Liver (tissue), 9 donors: ENCODE data around the gene CARD11. TPM values are rescaled to one million over a fixed set of nuclear protein-coding genes. Genes with fewer than 3 reads are reported as not detected.
"Not testable (repeated sequence)": the region's sequence is repeated elsewhere in the genome, so short reads cannot be mapped to it uniquely, and the experiment has no call there.

Experiments used
- DNase-seq: peaks from one replicate; pipeline ENCODE4 v3.0.0-alpha.2; 2017; ENCODE audit warnings: low spot score
- H3K27ac ChIP-seq, 2 donors: one replicate each; pipeline ENCODE4 v1.7.0; 2013; ENCODE audit warnings: inconsistent platforms in 2 of 2, low read length in 2 of 2, control low read depth in 1 of 2, low read depth in 1 of 2, mild to moderate bottlenecking in 1 of 2
- H3K27me3 ChIP-seq, 4 donors: one replicate each; pipeline versions ENCODE4 v1.6.1 to v1.7.0; 2013; ENCODE audit warnings: low read length in 3 of 4, inconsistent platforms in 1 of 4, mild to moderate bottlenecking in 1 of 4, moderate library complexity in 1 of 4; ENCODE audit not compliant: control insufficient read depth in 4 of 4, insufficient read depth in 4 of 4
- H3K36me3 ChIP-seq, 4 donors: one replicate each; pipeline versions ENCODE4 v1.6.1 to v1.7.0; 2013; ENCODE audit warnings: low read length in 3 of 4, mild to moderate bottlenecking in 3 of 4, low read depth in 1 of 4, moderate library complexity in 1 of 4; ENCODE audit not compliant: control insufficient read depth in 4 of 4, insufficient read depth in 3 of 4
- H3K4me1 ChIP-seq, 4 donors: one replicate each; pipeline versions ENCODE4 v1.6.1 to v1.7.0; 2013; ENCODE audit warnings: low read length in 3 of 4, mild to moderate bottlenecking in 3 of 4, moderate library complexity in 1 of 4; ENCODE audit not compliant: control insufficient read depth in 4 of 4, insufficient read depth in 4 of 4
- H3K4me3 ChIP-seq, 3 donors: one replicate each; pipeline versions ENCODE4 v1.6.1 to v1.7.0; 2013; ENCODE audit warnings: low read length in 3 of 3, control low read depth in 1 of 3, low read depth in 1 of 3, mild to moderate bottlenecking in 1 of 3
- H3K9ac ChIP-seq, 2 donors: one replicate each; pipeline ENCODE4 v1.7.0; 2013; ENCODE audit warnings: low read length in 2 of 2, mild to moderate bottlenecking in 2 of 2, moderate library complexity in 2 of 2, control low read depth in 1 of 2, low read depth in 1 of 2
- H3K9me3 ChIP-seq, 4 donors: one replicate each; pipeline versions ENCODE4 v1.6.1 to v1.7.0; 2013; ENCODE audit warnings: low read length in 3 of 4; ENCODE audit not compliant: control insufficient read depth in 4 of 4
- EGR1 ChIP-seq, 2 donors: IDR thresholded peaks; 2 replicates each; pipeline ENCODE4 v1.6.1; 2016 to 2018; ENCODE audit warnings: antibody characterized with exemption in 2 of 2, low read depth in 2 of 2
- FOXA1 ChIP-seq: IDR thresholded peaks from 2 replicates; pipeline ENCODE4 v1.6.1; 2016; ENCODE audit warnings: antibody characterized with exemption
- FOXA2 ChIP-seq: IDR thresholded peaks from 2 replicates; pipeline ENCODE4 v1.6.1; 2016; ENCODE audit warnings: antibody characterized with exemption
- GABPA ChIP-seq, 2 donors: IDR thresholded peaks in 1 of 2; conservative IDR thresholded peaks in 1 of 2; 2 replicates each; pipeline ENCODE4 v1.6.1; 2016; ENCODE audit warnings: antibody characterized with exemption in 2 of 2, mild to moderate bottlenecking in 1 of 2, moderate library complexity in 1 of 2
- HNF4A ChIP-seq, 2 donors: conservative IDR thresholded peaks; 2 replicates each; pipeline ENCODE4 v1.6.1; 2016; ENCODE audit warnings: antibody characterized with exemption in 2 of 2, mild to moderate bottlenecking in 2 of 2
- HNF4G ChIP-seq: IDR thresholded peaks from 2 replicates; pipeline ENCODE4 v1.6.1; 2016; ENCODE audit warnings: antibody characterized with exemption
- JUND ChIP-seq, 2 donors: IDR thresholded peaks; 2 replicates each; pipeline ENCODE4 v1.6.1; 2016; ENCODE audit warnings: antibody characterized with exemption in 2 of 2
- RAD21 ChIP-seq, 2 donors: IDR thresholded peaks; 2 replicates each; pipeline ENCODE4 v1.6.1; 2016; ENCODE audit warnings: antibody characterized with exemption in 2 of 2, mild to moderate bottlenecking in 2 of 2
- RXRA ChIP-seq, 2 donors: IDR thresholded peaks; 2 replicates each; pipeline ENCODE4 v1.6.1; 2017 to 2018; ENCODE audit warnings: antibody characterized with exemption in 2 of 2, mild to moderate bottlenecking in 1 of 2
- SP1 ChIP-seq: IDR thresholded peaks from 2 replicates; pipeline ENCODE4 v1.6.1; 2018; ENCODE audit warnings: antibody characterized with exemption, mild to moderate bottlenecking
- TAF1 ChIP-seq: conservative IDR thresholded peaks from 2 replicates; pipeline ENCODE4 v1.6.1; 2016; ENCODE audit warnings: antibody characterized with exemption, mild to moderate bottlenecking
- YY1 ChIP-seq: IDR thresholded peaks from 2 replicates; pipeline ENCODE4 v1.6.1; 2016; ENCODE audit warnings: antibody characterized with exemption, mild to moderate bottlenecking
- ZBTB33 ChIP-seq: IDR thresholded peaks from 2 replicates; pipeline ENCODE4 v1.6.1; 2016; ENCODE audit warnings: antibody characterized with exemption
- WGBS: extraction: QIAGEN DNeasy Blood & Tissue Kit; methylation state at CpG from one replicate; pipeline ENCODE4 v1.1.7; 2013; 5-methylcytosine and 5-hydroxymethylcytosine counted together
- polyA plus RNA-seq, 2 donors: library from polyadenylated mRNA; stranded (reverse) in 1 of 2; unstranded in 1 of 2; fragments of 200-250 nt in 1 of 2; fragments of >200 nt in 1 of 2; fragmentation: Nextera tagmentation in 1 of 2; extraction: Ambion mirVana in 1 of 2; gene quantifications; one replicate each; pipeline versions ENCODE4 v1.2.1 to v1.2.3, GENCODE V29; 2013 to 2015
- total RNA-seq, 2 donors: library from RNA; depleted of rRNA; stranded (reverse); fragments of >200 nt; gene quantifications; one replicate each; pipeline ENCODE4 v1.2.3, GENCODE V29; 2014
- TF ChIP-seq, protein P1 (sequence below): IDR thresholded peaks from 2 replicates; pipeline ENCODE4 v1.6.1; 2016; ENCODE audit warnings: antibody characterized with exemption
- TF ChIP-seq, protein P2 (sequence below): IDR thresholded peaks from 2 replicates; pipeline ENCODE4 v1.6.1; 2016; ENCODE audit warnings: antibody characterized with exemption
- TF ChIP-seq, protein P3 (sequence below): fragments of 150-350 bp; IDR thresholded peaks from 2 replicates; pipeline ENCODE4 v1.5.1; 2017; ENCODE audit warnings: improper control_type of control experiment, low read depth, low read length; ENCODE audit not compliant: missing input control
- TF ChIP-seq, protein P4 (sequence below): IDR thresholded peaks from 2 replicates; pipeline ENCODE4 v1.6.1; 2016; ENCODE audit warnings: antibody characterized with exemption, mild to moderate bottlenecking
- donor health status: healthy.
- donor health status: healthy.
- donor health status: healthy.
- donor health status: healthy.
- donor health status: healthy.

The CARD11 gene
- total and polyA plus RNA-seq, 4 donors, result 0.42 to 1.3 (median 0.83) TPM

GRCh38 chr7:3039787-3040186 is 3.9 kb downstream of the CARD11 start:
- no peaks in the 10 kb centered on the region for H3K36me3 ChIP-seq
- DNase-seq, result no peak
- H3K27me3 ChIP-seq, result peaks cover 0 to 4% (median 0%) of the 10 kb centered on the region in 4 donors
- H3K9me3 ChIP-seq, result no peaks in the 10 kb centered on the region
- H3K9ac ChIP-seq, result no peak overlapping the region
- no peak overlapping the region for H3K4me3 ChIP-seq
- WGBS, result 90% methylated on average over 9 of the region's 9 CpGs
- H3K27ac ChIP-seq, result no peak overlapping the region
- no peak for TF ChIP-seq HNF4A (conservative IDR thresholded peaks at IDR 0.05)
- no peak for TF ChIP-seq JUND (IDR thresholded peaks at IDR 0.05)
- TF ChIP-seq FOXA2, result no peak
- TF ChIP-seq EGR1 (IDR thresholded peaks at IDR 0.05; ENCODE audit: low read depth in 2 of 2), result no peak
- TF ChIP-seq GABPA (IDR thresholded peaks at IDR 0.05 in 1 of 2, conservative IDR thresholded peaks at IDR 0.05 in 1 of 2), result no peak
- TF ChIP-seq, protein P1, sequence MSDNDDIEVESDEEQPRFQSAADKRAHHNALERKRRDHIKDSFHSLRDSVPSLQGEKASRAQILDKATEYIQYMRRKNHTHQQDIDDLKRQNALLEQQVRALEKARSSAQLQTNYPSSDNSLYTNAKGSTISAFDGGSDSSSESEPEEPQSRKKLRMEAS, result no peak
- no peaks in the 10 kb centered on the region for H3K4me1 ChIP-seq

DNA sequence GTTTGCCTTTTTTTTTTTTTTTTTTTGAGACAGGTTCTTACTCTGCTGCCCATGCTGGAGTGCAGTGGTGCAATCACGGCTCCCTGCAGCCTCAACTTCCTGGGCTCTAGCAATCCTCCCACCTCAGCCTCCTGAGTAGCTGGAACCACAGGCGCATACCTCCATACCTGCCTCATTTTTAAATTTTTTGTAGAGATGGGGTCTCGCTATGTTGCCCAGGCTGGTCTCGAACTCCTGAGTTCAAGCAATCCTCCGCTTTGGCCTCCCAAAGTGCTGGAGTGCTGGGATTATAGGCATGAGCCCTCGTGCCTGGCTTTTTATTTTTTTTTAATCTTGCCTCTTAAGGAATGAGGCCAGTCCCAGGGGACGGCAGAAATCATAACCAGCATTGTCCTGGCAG is 5.7 kb downstream of the CARD11 start:
- not testable (repeated sequence) for H3K36me3 ChIP-seq, H3K9me3 ChIP-seq, H3K9ac ChIP-seq, DNase-seq, H3K27ac ChIP-seq, H3K27me3 ChIP-seq, H3K4me1 ChIP-seq, H3K4me3 ChIP-seq
- WGBS, result 82% methylated on average over 7 of the region's 7 CpGs

- H3K4me1 ChIP-seq, result no peaks in the 10 kb centered on the region
- H3K9me3 ChIP-seq, result no peaks in the 10 kb centered on the region
- H3K9ac ChIP-seq, result no peak overlapping the region
- H3K27me3 ChIP-seq, result no peaks in the 10 kb centered on the region
- no peak overlapping the region for H3K4me3 ChIP-seq
- DNase-seq, result no peak
- H3K36me3 ChIP-seq, result no peaks in the 10 kb centered on the region
- TF ChIP-seq FOXA2, result no peak
- no peak for TF ChIP-seq HNF4A (conservative IDR thresholded peaks at IDR 0.05)
- no peak for TF ChIP-seq FOXA1
- TF ChIP-seq, protein P2, sequence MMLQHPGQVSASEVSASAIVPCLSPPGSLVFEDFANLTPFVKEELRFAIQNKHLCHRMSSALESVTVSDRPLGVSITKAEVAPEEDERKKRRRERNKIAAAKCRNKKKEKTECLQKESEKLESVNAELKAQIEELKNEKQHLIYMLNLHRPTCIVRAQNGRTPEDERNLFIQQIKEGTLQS, result no peak
- TF ChIP-seq ZBTB33, result no peak
- TF ChIP-seq, protein P3, sequence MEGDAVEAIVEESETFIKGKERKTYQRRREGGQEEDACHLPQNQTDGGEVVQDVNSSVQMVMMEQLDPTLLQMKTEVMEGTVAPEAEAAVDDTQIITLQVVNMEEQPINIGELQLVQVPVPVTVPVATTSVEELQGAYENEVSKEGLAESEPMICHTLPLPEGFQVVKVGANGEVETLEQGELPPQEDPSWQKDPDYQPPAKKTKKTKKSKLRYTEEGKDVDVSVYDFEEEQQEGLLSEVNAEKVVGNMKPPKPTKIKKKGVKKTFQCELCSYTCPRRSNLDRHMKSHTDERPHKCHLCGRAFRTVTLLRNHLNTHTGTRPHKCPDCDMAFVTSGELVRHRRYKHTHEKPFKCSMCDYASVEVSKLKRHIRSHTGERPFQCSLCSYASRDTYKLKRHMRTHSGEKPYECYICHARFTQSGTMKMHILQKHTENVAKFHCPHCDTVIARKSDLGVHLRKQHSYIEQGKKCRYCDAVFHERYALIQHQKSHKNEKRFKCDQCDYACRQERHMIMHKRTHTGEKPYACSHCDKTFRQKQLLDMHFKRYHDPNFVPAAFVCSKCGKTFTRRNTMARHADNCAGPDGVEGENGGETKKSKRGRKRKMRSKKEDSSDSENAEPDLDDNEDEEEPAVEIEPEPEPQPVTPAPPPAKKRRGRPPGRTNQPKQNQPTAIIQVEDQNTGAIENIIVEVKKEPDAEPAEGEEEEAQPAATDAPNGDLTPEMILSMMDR, result no peak
- no peak for TF ChIP-seq JUND (IDR thresholded peaks at IDR 0.05)
- TF ChIP-seq, protein P4, sequence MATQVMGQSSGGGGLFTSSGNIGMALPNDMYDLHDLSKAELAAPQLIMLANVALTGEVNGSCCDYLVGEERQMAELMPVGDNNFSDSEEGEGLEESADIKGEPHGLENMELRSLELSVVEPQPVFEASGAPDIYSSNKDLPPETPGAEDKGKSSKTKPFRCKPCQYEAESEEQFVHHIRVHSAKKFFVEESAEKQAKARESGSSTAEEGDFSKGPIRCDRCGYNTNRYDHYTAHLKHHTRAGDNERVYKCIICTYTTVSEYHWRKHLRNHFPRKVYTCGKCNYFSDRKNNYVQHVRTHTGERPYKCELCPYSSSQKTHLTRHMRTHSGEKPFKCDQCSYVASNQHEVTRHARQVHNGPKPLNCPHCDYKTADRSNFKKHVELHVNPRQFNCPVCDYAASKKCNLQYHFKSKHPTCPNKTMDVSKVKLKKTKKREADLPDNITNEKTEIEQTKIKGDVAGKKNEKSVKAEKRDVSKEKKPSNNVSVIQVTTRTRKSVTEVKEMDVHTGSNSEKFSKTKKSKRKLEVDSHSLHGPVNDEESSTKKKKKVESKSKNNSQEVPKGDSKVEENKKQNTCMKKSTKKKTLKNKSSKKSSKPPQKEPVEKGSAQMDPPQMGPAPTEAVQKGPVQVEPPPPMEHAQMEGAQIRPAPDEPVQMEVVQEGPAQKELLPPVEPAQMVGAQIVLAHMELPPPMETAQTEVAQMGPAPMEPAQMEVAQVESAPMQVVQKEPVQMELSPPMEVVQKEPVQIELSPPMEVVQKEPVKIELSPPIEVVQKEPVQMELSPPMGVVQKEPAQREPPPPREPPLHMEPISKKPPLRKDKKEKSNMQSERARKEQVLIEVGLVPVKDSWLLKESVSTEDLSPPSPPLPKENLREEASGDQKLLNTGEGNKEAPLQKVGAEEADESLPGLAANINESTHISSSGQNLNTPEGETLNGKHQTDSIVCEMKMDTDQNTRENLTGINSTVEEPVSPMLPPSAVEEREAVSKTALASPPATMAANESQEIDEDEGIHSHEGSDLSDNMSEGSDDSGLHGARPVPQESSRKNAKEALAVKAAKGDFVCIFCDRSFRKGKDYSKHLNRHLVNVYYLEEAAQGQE, result no peak
- no peak for TF ChIP-seq TAF1
- TF ChIP-seq YY1, result no peak
- TF ChIP-seq HNF4G, result no peak
- no peak for TF ChIP-seq RAD21 (IDR thresholded peaks at IDR 0.05)
- no peak for TF ChIP-seq RXRA (IDR thresholded peaks at IDR 0.05)
- no peak for TF ChIP-seq SP1
- TF ChIP-seq GABPA (IDR thresholded peaks at IDR 0.05 in 1 of 2, conservative IDR thresholded peaks at IDR 0.05 in 1 of 2), result no peak
- H3K27ac ChIP-seq, result no peak overlapping the region
- WGBS, result 78% methylated on average over 4 of the region's 4 CpGs
Observed at GRCh38 chr7:3037259-3037658, 6.4 kb downstream of the CARD11 start.
